ENCODE results near the gene TMEM259.

The TMEM259 gene

DNA sequence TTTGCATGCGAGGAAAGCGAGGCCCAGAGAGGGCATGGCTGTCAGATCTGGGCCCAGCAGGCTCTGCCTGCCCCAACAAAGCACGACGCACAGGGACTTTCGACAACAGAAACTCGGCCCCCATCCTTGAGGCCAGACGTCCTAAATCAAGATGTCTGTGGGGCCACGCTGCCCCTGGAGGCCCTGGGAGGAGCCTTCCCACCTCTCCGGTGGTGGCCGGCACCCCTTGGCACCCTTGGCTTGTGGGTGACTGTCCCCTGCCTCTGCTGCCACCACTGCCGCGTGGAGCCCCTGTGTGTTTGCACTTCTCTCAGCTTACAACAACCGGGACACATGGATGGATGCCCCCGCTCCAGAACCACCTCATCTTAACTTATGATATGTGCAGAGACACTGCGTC is 32.4 kb downstream of the TMEM259 start:
- no peak for DNase-seq (ENCODE audit: low read depth in 2 of 2)

DNA sequence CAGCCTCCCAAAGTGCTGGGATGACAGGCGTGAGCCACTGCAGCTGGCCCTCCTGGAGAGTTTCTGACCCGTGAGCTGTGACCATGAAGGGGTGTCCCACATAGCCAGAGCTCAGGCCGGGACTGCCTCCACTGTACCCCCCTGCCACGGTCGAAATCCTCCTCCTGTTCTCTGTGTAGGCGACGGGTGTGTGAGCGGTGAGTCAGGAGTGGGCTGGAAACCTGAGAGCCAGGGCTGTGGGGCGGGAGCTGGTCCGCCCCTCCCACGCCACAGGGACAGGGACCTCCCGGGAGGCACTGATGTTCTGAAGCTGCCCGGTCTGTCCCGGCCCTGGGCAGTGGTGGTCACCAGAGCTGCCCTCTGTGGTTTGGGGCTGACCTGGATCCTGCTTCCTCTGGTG is 32.8 kb downstream of the TMEM259 start:
- no peak for DNase-seq (ENCODE audit: low read depth in 2 of 2)

DNA sequence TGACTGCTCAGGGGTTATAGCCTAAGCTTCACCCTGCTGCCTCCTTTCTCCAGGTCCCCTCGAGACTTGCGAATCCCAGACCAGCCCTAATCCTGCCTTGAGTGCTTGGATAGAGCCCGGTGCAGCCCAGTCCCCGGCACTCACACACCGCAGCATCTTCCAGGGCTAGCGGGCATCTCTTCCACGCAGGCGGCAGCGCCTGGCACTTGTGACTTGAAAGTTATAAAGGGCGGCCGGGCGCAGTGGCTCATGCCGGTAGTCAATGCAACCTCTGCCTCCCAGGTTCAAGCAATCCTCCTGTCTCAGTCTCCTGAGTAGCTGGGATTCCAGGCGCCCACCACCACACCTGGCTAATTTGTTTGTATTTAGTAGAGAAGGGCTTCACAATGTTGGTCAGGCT is 34.8 kb downstream of the TMEM259 start:
- no peak for DNase-seq (ENCODE audit: low read depth in 2 of 2)

DNA sequence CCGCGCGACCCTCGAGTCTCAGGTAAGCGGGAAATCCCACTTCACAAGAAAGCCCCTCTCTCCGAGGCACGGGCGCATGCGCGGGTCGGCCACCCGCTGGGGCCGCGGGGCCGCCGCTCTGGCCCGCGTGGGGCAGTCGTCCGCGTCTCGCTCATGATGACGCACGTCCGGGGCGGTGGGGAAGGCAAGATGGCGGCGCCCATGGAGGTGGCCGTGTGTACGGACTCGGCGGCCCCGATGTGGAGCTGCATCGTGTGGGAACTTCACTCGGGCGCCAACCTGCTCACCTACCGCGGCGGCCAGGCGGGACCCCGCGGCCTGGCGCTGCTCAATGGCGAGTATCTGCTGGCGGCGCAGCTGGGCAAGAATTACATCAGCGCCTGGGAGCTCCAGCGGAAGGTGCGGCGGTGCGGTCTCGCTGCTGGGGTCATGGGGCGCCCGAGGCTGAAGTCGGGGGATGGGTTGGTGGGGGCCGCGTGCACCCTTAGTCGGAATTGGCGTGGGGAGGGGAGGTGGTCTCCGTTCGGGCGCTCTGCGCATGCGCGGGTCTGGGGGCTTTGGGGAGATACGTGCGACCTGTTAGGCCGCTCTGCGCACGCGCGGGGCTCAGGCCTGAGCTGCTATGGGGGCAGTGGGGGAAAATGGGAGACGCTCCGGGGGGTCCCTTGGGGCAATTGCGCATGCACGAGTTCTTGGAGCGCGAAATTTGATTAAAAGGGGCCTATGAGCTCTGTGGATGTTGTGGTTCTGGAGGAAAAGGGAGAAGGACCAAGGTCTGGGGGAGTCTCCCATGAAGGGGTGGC is 36.6 kb downstream of the TMEM259 start, which contains the start of gene WDR18:
TSS of gene WDR18 (plus strand) at position 181 of the 803 bp plus-strand sequence. CDS start at position 190, 9 bp downstream.
- DNase-seq (ENCODE audit: low read depth in 2 of 2), result peak; percentile 88 to 89

DNA sequence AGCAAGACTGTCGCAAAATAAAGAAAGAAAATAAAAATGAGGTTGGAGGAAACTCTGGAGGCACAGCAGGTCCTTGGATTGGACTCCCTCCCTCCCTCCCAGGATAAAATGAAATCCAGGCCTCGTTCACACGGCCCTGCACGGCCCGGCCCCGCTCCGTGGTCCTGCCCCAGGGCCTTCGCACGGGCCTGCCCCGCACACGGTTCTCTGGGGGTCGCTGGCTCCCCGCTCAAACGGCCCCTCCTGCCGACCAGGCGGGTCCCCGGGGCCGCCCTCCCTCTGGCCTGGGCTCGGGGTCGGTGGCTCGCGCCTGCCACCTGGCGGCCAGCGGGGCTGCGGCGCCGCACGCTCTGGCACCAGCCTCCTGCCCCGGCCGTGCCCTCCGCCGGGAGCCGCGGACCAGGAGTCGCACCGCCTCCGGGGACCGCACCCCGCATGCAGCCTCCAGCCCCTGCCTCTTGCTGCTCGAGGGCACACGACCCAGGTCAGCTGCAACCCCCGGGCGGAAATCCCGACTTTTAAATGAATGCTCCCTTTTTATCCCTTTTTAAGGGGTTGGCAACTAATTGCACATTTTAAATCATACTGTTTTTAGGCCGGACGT is 38.3 kb downstream of the TMEM259 start:
- DNase-seq (ENCODE audit: low read depth in 2 of 2), result peak; percentile 59 to 66

DNA sequence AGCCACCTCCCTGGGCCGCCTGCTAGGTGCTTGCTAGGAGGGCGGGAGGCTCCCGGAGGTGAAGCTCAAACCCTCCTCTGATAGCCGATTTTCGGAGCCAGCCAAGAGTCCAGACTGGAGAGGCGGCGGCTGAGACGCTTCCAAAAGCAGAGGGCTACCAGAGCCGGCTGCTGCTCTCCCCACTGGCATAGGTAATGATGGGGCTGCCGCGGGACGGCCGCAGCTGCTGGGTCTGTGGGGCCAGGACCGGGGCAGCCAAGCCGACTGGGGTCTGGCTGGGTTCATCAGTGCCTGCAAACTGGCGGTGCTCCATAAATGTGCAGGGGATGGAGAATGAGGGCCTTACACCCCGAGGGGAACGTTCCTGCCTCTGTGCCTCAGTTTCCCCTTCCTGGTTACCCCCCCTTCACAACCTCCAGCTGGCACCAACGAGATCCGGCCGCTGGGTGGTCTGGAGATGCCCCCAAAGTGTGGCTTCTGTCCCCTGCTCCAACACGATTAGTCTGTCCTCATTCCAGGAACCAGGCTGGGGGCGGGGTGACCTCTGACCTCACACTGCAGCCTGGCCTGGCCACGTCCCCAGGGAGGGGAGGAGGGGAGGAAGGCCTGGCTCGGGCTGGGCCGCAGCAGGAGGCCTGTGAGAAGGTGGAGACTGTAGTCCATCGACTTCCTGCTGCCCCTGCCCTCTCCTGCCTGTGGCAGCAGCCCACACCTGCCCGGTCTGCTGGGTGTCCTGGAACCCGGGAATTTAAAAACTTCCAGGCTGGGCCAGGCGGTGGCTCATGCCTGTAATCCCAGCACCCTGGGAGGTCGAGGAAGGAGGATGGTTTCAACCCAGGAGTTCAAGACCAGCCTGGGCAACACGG is 40.6 kb downstream of the TMEM259 start:
- no peak for DNase-seq (ENCODE audit: low read depth in 2 of 2)

DNA sequence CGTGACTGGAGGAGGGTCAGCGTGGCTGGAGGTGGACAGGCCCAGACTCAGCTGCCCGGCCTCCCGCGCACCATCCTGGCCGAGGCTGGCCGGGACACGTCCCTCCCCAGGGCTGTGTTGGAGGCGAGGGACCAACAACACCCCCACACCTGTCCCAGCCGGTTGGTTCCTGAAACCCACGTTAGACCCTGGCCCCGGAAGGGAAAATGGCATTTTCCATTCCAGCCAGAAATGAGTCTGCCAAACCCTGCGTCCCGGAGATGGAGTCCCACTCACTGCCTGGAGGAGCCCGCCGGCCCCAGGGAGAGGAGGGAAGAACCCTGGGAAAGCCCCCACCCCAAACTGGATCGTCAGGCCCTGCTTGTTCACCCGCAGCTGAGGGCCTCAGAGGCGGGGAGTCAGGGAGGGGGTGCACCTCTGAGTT is 41.6 kb downstream of the TMEM259 start:
- DNase-seq (ENCODE audit: low read depth in 2 of 2), result no peak

DNA sequence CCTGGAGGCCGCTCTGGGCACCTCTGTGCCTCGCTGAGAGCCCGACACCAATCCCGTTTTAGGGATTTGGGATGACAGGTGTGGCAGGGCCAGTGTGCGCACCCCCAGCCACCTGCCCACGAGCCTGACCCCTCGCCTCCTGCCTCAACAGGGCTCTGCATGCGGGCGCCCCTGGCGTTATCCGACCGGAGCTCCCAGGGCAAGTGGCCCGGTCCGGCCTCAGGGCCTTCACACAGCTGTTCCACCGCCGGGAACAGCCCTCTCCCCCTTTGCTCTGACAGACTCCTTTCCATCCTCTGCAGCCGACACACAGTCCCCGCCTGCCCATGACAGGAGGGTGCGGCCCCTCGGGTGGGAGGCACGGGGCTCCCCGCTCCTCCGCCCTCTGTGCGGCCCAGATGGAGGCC is 43.9 kb downstream of the TMEM259 start:
- DNase-seq (ENCODE audit: low read depth in 2 of 2), result no peak

DNA sequence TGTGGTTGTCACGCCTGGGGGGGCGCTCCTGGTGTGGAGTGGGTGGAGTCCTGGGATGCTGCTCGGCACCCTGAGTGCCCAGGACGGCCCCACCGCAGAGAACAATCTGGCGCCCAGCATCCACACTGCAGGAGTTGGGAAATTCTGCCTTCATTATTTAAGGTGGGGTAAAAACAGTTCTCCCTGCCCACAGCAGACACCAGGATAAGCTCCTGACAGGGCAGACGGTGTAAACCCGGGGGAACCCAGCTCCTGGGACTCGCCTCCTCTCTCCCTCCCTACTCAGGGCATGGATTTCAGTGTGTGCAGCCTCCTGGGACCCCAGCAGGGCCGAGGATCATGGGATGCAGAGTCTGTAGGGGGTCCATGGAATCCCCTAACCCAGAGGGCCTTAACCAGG is 44.4 kb downstream of the TMEM259 start:
- no peak for DNase-seq (ENCODE audit: low read depth in 2 of 2)

DNA sequence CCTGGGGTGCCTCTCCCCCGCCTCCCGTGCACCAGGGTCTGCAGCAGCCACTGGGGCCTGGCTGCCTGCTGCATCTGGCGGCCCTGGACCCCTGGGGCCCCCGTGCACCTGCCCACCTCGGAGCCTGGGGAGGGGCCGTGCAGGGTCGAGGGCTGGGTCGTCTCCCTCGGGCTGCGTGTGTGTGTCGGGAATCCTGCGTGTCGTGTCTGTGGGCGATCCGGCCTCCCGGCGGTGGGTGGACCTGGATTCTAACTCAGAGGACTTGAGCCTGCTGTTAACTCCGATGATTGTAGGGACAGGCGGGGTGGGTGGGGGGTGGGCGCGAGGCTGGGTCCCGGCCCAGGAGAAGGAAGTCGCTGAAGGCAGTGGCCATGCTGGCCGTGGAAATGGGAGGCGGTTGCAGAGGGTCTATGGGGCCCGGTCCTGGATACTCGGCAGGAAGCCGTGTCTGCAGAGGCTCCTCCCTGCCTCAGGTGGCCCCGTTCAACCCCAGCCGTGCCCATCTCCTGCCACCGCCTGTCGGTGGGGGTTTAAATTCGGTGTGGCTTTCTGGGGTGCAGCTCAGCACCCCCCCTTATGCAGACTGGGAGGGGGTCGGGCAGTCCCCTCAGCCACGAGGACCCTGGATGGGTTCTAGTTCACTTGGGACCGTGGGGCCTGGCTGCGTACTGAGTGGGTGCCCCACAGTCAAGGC is 46.2 kb downstream of the TMEM259 start:
- DNase-seq (ENCODE audit: low read depth in 2 of 2), result no peak

DNA sequence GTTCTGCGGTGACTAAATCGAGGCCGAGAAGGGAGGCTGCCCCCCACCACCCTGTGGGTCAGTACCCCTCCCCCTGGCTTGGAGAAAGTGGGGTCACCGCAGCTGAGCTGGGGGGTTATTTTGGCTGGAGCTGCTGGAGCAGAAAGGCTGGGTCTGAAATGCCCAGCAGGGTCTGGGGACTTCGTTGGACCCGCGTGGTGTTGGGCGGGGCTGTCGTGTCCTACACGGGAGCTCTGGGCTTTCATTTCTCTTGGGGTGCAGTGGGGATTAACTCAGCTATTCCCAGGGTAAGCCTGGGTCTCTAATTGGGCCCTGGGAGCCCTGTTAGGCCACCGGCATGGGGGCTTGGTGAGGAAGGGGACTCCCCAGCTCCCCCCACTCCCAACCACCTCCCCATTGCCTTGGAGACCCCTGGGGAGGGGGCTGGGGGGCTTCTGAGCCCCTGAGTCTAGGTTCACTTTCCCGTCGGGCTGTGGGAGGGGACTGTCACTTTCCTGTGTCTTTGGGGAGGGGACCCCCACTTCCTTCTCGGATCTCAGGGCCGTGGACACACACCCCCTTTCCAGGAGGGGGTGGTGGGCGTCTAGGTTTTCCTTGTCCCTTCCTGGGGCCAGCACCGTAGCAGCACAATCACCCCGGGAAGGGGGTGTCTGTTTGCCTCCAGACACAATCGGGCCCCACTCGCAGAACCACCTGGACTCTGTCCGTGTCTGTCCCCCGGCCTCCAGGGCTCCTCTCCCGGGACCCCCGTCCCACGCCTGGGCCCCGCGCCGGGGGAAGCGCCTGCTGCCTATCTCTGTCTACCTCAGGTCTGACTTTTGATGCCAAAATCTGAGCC is 47.0 kb downstream of the TMEM259 start:
- DNase-seq (ENCODE audit: low read depth in 2 of 2), result no peak

DNA sequence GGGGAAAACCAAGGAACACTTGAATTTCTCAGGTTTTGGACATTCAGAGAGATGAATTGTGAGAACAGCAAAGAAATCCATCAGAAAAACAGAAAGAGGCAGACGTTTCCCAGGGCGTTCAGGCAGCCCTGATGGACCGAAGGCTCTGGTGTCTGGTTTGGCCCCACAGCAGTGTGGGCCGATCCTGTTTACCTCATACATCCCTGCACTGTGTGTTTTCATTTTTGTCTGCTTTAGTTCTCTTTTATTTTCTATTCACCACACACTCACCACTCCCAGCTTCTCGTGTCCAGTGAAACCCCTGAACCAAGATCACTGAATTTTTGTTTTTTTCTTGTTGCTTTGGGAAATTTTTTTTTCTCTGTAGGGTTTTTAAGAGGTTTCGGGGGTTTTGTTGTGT is 48.6 kb downstream of the TMEM259 start:
- DNase-seq (ENCODE audit: low read depth in 2 of 2), result no peak

DNA sequence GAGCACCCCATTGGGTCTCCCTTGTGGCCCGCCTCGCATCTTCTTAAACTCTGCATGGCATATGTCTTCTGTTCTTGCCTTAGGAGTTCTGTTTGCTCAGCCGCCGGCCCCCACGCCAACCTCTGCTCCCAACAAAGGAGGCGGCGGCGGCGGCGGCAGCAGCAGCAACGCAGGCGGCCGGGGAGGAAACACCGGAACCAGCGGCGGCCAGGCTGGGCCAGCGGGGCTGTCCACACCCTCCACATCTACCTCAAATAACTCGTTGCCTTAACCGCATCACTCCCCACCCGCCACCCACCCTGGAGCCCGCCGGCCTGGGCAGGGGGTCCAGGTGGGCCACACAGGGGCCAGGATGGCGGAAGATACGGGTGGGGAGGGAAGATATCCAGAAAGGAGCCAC is 49.1 kb downstream of the TMEM259 start:
- no peak for DNase-seq (ENCODE audit: low read depth in 2 of 2)

DNA sequence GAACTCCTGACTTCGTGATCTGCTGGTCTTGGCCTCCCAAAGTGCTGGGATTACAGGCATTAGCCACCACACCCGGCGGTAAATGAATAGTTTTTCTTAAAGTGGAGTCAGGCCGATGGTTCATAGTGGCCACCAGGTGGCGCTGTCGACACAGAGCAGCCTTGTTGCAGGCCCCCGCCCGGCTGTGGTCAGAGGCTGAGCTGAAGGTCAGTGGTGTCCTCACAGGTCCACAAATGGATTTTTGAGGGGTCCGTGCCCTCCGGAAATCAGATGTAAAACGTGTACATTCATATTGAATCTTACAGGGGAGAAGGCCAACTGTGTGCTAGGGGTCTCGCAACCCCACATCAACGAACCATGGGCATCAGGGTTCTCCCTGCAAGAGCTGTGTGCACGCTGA is 50.2 kb downstream of the TMEM259 start:
- no peak for DNase-seq (ENCODE audit: low read depth in 2 of 2)

DNA sequence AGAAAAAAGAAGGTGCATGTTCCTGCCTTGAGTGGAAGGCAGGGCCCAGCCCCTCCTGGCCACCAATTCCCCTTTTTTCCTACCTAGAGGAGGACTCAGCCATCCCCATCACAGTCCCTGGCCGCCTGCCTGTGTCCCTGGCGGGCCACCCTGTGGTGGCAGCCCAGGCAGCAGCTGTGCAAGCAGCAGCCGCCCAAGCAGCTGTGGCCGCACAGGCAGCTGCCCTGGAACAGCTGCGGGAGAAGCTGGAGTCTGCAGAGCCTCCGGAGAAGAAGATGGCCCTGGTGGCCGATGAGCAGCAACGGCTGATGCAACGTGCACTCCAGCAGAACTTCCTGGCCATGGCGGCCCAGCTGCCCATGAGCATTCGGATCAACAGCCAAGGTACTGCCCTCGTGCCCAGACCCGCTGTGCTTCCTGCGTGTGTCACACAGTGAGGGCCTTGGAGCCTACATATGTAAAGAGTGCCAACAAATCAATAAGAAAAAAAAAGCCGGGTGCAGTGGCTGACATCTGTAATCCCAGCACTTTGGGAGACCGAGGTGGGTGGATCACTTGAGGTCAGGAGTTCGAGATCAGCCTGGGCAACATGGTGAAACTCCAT is 54.3 kb downstream of the TMEM259 start:
- no peak for DNase-seq (ENCODE audit: low read depth in 2 of 2)

DNA sequence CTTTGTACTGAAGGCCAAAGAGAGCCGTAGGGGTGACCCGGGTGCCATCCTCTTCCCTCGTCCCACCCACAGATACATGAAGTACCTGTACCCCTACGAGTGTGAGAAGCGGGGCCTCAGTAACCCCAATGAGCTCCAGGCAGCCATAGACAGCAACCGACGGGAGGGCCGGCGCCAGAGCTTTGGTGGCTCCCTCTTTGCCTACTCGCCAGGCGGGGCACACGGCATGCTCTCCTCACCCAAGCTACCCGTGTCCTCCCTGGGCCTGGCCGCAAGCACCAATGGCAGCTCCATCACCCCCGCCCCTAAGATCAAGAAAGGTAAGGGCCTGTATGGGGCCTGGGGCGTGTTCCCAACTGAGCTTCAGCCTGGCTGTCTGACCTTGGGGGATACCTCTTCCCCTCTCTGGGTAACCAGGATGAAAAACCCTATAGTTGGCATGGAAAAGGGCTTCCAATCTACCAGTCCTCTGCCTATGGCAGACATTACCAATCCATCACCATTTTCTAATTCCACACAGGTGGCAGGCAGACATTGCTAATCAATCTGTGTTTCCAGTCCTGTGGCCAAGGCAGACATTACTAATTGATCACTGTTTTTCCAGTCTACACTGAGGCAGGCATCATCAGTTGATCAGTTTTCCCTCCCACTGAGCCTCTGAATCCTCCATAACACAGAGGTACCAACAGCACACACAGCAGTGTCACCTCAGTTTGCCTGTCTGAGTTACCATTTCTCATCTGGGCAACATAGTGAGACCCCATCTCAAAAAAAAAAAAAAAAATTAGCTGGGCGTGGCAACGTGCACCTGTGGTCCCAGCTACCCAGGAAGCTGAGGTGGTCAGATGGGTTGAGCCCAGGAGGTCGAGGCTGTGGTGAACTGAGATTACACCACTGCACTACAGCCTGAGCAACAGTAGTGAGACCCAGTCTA is 55.9 kb downstream of the TMEM259 start:
- no peak for DNase-seq (ENCODE audit: low read depth in 2 of 2)

DNA sequence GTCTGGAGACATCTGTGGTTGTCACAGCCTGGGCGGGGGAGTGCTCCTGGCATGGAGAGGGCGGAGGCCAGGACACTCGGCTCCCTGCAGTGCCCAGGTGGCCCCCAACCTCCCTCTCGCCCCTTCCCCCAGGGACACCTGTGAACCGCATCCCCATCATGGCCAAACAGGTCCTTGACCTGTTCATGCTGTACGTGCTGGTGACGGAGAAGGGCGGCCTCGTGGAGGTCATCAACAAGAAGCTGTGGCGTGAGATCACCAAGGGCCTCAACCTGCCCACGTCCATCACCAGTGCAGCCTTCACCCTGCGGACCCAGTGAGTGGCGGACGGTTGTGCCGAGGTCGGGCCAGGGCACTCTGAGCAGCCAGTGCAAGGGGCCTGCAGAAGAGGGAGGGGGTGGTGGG is 56.8 kb downstream of the TMEM259 start:
- no peak for DNase-seq (ENCODE audit: low read depth in 2 of 2)

DNA sequence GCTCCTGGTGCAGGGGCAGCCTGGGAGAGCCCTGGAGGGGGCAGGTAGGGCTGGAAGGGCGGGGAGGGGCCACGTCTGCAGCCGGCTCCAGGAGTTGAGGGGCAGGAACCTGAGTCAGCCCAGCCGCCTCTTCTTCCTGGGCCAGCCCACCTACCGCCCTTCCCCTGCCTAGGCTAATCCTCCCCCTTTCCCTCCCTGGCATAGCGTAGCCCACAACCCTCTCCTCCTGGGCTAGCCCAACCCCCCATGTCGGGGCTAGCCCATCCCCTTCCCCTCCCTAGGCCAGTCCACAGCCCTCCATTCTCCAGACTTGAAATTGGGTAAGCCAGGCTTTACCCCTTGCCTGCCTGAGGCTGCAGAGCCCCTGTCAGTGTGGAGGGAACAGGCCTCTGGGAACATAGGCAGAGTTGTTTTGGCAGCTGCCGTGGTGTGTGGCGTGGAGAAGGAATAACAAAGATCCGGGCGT is 57.4 kb downstream of the TMEM259 start:
- DNase-seq (ENCODE audit: low read depth in 2 of 2), result no peak

DNA sequence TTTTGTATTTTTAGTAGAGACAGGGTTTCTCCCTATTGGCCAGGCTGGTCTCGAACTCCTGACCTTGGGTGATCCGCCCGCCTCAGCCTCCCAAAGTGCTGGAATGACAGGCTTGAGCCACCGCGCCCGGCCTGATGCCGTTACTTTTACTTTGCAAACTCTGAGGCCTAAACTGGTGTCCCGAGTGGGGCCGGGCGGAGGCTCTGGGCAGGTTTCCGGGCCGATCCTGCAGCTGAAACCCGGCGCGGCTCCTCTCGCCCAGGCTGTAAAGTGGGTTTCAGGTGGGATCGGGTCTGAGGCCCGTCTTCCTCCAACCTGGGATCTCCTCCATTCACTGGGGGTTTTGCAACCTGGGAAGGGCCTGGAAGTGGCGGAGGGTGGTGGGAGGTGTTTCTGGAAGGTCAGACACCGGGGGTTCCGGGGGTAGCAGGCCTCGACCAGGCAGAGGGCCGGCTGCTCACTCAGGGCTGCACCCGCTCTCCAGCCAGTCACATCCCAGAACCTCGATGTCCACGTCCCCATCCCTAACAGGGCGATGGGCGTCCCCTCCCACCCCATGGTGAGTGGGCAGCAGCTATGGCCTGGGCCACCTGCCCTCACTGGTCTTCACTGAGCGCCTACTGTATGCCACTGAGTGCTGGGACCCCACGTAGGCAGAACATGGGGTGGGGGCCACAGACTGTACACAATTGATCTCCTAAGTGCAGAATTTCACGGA is 58.1 kb downstream of the TMEM259 start:
- no peak for DNase-seq (ENCODE audit: low read depth in 2 of 2)

Measured in stimulated activated CD8-positive, alpha-beta memory T cell treated with anti-CD3 and anti-CD28 coated beads, Interleukin-15, amount 100 ng/mL, for 48 hours (primary cell).